Activated T-cell treated with anti-CD3 and anti-CD28 coated beads for 24 hours (primary cell): ENCODE results near the gene LENG1.
"Not testable (repeated sequence)": the region's sequence is repeated elsewhere in the genome, so short reads cannot be mapped to it uniquely, and the experiment has no call there.

Experiments used
- DNase-seq: peaks from one replicate; pipeline ENCODE4 v3.0.0-alpha.2; 2020; ENCODE audit warnings: low read depth

Gene LENG1

DNA sequence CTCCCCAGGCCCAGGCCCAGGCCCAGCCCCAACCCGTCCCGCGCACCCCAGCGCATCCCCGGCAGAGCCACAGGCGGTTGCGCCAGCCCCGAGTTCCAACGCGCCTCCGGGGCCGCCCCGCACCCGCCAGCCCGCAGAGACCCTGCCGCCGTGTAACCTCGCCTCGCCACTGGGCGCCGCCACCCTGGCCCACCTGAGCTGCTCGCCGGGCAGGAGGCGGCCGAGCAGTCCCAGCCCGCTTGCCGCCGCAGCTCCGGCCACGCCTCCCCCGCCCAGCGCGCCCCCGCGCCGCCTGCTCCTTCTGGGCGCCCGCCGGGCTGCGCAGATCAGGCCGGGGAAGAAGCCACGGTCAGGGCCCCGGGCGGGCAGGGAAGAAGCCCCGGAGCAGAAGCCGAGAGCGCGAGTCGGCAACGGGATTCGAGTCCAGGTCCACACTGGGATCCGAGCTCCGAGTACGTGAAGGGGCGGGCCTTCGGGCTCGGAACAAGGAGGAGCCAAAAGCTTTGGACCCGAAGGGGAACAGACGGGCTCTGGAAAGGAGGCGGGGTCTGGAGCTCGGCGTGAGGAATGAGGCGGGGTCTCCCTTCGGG, 29.7 kb upstream of the LENG1 start, which contains the start of gene MBOAT7:
TSS of gene MBOAT7 (minus strand) at position 436 of the 590 bp plus-strand sequence. CDS start 1,072 bp downstream, outside the sequence.
- DNase-seq, result no peak

DNA sequence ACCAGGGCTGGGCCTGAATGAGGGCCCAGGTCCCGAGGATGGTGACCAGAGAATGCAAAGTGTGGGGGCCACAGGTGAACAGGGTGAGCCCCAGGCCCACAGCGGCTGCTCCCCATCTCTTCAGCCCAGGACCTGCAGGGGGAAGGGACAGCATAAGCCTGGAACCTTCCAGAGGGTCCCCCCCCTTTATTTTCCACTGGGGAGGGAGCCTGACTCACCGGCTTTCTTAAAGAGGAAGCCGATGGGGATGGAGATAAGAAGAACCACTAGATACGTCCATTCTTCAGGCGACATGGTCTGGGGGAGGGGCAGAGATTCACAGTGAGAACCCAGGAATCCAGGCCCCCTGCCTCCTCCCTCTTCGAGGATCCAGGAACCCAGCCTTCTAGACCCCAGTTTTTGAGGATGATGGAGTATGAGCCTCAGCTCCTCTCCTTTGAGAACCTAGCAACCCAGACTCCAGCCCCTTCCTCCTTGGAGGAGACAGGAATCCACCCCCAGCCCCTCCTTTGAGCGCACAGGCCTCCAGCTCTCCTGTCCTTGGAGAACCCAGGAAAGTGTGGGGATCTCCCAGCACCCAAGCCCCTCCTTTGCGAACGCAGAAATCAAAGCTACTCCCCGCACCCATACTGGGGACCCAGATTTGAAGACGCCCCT, 28.8 kb upstream of the LENG1 start:
- DNase-seq, result peak; percentile 51

DNA sequence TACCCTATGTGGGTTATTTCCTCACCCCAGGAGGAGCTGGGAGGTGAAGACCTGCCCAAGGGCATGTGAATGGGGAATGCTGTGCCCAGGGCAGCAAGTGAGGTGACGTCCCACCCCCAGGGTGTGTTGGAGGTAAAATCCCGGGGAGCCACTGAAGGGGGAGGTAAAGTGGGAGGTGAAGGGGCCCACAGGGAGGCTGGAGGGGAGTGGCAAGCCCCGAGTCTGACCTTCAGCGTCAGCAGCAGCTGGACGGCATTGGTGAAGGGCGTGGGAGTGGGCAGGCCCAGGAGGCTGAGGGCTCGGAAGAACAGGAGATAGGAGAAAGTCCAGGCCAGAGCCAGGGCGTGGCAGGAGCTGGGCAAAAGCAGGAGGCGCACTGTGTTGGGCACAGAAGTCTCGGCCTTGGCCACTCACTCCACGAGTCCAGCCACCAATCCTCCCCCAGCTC, 27.4 kb upstream of the LENG1 start:
- no peak for DNase-seq

DNA sequence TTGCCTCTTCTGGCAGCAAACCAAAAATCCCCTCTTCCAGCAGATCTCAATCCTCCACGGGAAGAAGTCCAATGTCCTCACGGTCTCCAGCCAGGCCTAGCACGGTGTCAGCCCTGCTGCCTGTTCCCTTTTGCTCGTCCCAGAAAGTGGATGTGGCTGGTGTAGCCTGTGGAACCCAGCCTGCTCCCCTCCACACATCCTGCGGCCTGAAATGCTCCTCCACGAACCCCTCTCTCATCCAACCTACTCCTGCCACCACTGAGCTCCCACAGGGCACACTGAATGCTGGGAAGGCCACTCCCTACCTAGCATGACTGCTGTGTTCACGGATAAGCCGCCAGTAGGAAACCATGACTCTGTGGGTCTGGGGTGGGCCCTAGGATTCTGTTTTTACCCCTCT, 26.8 kb upstream of the LENG1 start:
- no peak for DNase-seq

DNA sequence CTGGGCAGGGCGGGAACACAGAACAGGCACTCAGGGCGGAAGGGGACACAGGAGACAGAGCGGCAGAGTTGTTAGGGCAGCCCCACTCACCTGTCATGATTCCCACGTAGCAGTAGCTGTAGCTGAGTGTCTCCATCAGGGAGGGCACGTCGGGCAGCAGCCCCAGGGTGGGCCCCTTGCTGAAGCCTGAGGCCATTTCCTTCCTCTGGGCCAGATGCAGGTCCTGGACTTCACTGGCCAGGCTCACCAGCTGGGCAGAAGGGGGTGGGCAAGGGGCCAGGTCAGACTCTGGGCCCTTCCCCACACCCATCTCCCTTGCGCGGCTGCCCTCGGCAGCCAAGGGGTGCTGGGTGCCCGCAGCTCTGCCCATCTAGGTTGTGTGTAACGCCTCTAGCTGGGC, 23.9 kb upstream of the LENG1 start:
- no peak for DNase-seq

DNA sequence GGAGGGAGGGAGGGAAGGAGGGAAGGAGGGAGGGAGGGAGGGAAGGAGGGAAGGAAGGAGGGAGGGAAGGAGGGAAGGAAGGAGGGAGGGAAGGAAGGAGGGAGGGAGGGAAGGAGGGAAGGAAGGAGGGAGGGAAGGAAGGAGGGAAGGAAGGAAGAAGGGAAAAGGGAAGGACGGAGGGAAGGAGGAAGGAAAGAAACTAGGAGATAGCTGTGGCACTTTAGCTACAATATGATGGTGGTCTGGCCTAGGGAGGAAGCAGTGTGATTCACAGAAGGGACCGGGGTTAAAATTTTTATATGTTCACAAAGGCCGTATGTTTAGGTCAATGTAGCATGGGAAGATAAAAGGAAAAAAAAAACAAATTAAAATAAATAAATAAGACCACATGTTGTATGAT, 22.4 kb upstream of the LENG1 start:
- DNase-seq, result not testable (repeated sequence)

DNA sequence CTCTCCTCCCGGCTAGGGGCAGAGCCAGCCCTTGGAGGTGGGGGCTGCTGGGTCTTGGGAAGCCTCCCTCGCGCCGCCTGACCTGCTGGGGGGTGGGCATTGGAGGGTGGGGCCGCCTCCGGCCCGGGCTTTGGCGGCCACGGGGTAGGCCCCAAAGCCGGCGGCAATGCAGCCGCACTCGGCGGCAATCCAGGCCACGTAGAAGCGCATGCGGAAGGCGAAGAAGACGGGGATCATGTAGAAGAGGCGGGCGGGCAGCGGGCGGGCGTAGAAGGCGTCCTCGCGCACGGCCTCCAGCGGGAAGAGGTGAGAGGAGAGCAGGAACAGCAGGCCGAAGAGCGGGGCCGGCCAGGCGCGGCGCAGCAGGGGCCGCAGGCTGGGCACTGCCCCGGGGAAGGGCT, 21.2 kb upstream of the LENG1 start:
- DNase-seq, result no peak

DNA sequence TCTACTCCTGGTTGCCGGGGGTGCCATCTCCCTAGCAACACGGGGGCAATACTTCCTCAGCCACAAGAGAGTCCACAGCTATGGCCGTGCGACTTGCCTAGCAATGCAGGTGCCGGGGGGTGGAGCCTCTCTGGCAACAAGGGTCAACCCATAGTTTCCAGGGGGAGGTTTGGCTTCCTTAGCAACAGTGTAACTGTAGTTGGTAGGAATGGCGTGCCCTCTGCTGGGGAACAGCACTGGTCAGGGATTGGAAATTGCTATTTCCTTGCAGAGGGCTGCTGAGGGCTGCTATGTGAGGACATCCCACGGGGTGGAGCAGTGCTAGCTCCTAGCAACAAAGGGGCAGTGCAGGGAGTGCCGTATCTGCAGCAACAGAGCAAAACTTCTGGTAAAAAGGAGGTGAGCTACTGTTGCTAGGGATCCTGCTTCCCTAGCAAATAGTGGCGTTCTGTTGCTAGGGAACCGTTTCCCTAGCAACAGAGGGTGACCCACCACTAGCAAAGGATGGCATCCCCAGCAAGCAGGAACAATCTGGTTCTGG, 20.5 kb upstream of the LENG1 start:
- DNase-seq, result no peak

DNA sequence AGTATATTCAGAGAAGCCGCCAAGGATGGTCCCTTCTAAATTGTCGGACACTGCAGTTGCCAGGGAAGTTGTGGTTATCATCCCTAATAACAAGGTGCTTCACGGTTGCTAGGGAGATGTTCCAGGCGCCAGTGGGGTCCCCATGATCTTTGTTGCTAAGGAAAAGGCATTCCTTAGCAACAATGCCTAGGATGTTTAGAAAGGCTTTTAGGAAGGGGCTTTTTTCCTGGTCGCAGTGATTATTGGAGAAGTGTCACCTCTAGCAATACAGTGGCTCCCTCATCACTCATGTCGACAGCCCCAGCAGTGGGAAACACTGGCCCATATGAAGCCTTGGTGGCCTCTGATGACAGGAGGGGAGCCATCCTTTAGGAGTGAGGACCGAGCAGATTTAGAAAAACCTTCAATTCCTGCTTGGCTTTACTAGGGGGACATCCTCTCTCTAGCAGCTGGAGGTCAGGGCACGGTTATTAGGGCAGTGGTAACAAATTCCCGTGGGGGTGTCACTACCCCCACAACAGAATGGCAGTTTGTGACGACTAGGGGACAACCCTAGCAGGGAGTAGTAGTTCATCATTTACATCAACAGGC, 19.8 kb upstream of the LENG1 start:
- DNase-seq, result no peak

DNA sequence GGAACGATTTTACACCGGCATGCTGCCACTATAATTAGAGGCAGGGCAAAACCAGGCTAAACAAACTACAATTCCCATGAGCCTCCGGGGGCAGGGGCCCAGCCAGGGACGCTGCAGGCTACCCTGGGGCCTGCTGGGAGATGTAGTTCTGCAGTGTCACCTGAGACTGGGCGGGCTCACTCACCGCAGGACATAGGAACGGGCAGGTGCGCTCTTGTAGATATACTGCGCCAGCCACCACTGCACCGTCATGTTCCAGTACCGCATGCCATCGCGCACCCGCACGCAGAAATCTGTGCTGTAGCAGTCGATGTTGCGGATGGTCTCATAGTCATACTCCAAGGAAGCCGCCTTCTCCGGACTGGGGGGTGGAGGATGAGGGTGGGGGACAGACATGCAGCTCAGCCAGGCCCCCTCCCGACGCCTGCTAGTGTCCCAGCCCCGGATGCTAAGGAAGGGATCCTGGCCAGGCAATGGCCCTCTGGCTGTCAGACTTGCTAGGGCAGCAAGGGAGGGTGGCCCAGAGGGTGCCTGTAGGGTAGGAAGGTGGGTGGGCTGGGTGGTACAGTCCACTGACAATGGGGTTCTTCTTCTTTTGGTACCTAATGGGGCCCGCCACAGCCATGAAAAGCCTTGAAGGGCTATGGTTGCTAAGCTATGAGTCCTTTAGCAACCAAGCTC, 19.2 kb upstream of the LENG1 start:
- no peak for DNase-seq

DNA sequence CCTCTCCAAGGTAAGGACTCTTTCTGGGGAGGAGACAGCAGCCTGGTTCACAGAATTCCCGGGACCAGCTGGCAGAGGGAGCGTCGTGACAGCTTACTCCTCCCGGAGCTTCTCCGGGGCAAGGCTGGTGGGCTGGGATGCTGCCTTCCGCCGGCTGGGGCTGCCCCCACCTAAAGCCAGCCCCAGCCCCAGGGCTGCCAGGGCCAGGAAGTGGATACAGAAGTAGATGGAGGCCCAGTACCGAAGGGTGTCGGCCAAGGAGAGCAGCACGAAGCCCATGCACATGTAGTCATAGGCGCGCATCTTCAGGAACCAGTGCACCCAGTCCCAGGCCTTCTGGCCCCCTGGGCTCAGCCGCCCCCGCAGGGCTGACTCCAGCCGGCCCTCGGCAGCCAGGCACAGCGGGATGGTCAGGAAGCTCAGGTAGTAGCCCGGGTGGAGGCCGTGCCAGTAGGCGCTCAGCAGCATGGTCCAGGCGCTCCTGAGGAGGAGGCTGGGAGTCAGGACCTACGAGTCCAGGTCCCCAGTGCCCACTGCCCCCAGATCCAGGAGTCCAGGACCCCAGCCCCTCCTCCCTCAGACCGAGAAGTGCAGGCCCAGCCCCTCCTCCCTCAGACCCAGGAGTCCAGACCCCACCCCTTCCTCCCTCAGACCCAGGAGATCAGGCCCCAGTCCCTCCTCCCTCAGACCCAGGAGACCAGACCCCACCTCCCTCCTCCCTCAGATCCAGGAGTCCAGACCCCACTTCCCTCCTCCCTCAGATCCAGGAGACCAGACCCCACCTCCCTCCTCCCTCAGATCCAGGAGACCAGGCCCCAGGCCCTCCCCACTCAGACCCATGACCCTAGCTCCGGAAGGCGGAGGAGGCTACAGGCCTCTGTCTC, 14.7 kb upstream of the LENG1 start:
- DNase-seq, result no peak

DNA sequence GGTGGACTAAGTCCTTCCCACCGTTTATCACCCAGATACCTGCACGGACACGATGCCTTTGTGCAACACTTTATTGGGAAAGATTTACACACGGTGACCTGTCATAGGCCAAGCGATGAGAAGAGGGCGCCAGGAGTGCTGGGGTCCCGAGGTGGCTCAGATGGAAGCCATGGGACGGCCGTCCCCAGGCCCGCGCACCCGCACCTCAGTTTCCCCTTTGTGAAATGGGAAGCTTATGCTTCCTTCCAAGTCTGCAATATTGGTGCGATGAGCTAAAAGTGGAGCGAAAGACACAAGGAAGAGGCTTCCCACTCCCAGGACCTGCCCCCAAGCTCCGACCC, 13.8 kb upstream of the LENG1 start:
- no peak for DNase-seq

DNA sequence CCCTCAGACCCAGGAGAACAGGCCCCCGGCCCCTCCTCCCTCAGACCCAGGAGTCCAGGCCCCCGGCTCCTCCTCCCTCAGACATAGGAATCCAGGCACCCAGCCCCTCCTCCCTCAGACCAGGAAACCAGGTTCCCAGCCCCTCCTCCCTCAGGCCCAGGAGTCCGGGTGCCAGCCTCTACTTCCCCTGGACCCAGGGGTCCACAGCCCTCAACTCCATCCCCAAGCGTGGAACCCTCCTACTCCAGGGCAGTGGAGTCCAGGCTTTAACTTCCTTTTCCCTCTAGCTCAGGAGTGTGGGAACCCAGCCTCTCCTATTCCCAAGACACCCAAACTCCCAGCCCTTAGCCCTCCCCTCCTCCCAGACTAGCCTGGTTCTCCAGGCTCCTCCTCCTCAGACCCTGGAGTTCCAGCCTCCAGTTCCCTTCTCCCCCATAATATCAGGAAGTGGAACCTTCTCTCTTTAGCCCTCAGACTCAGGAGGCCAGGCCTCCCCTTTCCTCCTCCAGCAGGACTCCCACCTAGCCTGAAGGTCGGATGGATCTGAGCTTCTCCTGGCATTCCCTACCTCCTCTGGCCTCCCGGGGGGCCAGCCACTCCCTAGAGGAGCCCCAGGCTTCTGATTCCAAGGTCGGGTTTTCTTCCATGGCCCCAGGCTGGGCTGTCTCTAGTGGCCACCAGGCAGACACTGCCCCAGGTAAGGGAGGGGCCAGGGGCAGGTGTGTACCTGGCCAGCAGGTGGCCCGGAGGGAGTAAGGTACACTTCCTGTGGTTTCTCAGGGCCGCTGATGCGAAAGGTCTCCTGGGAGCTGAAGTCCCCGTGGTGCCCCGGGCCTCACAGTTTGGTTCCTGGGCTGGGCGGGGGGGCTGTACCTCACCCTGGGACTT, 13.2 kb upstream of the LENG1 start, which contains the start of gene TMC4:
TSS of gene TMC4 (minus strand) at position 690 of the 888 bp plus-strand sequence. CDS start at position 647, 43 bp downstream.
- no peak for DNase-seq

DNA sequence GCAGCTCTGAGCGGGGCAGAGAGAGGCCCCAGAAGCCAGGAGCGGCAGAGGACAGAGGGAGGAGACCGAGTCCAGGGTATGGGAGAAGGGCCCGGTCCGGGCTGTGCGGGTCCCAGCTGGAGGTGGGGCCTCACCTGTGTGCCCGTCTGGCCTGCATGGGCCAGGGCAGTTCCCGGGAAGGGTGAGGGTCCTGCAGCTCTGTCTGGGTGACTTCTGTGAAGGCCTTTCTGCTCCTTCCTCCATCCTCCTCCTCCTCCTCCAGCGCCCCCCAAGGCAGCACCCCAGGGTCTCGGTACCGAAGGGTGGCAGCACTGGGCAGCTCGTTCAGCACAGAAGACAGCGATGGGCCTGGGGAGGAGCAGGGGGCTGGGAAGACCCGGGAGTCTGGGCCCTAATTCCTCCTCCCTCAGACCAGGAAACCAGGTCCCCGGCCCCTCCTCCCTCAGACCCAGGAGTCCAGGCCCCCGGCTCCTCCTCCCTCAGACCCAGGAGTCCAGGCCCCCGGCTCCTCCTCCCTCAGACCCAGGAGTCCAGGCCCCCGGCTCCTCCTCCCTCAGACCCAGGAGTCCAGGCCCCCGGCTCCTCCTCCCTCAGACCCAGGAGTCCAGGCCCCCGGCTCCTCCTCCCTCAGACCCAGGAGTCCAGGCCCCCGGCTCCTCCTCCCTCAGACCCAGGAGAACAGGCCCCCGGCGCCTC, 12.4 kb upstream of the LENG1 start:
- DNase-seq, result not testable (repeated sequence)

DNA sequence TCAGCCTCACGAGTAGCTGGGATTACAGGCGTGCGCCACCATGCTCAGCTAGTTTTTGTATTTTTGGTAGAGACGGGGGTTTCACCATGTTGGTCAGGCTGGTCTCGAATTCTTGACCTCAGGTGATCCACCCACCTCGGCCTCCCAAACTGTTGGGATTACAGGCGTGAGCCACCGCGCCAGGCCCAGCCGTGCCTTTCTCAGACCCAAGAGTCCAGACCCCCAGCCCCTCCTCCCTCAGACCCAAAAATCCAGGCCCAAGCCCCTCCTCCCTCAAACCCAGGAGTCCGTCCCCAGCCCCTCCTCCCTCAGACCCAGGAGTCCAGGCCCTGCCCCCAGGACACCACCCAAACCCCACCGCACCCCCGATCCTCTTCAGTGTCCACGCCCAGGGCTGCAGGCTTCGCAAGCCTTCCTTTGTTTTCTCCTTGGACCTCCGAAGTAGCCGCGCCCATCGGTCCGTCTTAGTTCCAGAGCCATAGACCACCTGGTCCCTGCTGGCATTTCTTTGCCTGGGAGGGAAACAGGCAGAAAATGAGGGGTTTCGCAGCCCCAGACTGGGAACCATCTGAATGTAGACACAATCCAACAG, 9.7 kb upstream of the LENG1 start:
- DNase-seq, result no peak

DNA sequence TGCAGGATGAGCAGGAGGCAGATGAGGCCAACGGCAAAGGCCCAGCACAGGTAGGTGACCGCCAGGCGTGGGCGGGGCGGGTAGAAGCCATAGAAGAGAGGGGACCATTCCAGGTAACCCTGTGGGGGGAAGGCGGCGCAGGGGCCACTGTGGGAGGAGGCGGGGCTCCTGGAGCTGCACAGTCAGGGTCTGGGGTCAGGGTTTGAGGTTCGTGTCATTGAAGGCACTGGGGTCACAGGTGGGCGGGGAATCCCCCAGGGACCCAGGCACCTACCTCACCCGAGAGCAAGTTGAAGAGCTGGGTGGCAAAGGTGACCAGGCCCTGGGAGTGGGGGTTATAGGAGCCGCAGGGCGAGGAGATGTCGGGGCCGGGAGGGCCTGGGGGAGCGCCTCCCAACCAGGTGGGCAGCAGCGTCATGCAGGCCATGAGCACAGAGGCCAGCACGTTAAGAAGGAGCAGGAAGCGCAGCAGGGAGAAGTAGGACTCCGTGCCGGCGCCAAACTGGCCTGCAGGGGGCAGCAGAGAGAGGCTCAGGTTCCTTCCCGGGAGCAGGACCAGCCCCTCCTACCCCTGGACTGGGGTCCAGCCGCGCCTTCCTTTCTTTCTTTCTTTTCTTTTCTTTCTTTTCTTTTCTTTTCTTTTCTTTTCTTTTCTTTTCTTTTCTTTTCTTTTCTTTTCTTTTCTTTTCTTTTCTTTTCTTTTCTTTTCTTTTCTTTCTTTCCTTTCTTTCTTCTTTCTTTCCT, 8.8 kb upstream of the LENG1 start:
- DNase-seq, result peak; percentile 81

DNA sequence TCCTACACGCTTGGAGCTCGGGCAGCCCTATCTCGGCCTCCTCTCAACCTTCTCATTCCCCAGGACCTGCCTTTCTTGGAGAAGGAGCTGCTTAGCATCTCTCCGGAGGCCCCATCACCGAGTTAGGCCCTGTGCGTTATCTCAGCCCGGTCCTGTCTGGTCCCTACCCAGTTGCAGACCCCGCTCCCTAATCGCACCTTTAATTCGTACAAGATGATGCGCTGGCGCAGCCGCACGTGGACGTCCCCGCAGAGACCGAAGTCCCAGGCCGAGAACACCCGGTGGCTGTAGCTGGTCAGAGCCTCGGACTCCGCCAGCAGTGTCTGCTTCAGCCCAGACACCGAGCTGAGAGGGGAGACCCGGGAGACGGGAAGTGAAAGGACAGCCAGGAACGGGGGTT, 5.7 kb upstream of the LENG1 start:
- DNase-seq, result no peak

DNA sequence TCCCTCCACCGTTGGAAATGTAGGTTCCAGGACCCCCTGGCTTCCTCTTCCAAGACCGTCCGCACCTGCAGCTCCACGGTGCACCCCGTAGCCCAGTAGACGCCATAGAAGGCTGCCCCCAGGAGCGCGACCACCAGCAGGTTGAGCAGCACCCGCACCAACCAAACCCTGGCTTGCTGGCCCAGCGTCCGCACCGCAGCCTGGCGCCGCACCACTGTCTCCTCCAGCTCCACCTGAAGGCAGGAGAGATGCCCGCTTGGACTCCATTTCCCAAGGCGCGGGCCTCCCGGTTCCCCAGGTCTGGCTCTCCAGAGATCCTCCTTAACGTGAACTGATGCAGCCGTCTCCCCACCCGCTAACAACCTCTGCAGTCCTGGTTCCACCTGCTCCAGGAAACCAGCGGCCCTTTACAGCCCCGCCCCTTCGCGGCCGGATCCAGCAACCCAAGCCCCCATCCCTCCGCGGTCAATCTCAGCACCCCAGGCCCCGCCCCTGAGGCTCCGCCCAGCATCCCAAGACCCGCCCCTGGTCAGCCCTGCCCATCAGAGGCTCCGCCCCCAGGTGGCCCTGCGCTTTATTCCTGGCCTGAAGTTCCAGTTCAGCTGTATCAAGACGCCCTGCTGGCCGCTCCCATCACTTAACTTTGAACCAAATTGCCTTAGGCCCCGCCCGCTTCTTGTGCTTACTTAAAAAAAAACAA, 5.0 kb upstream of the LENG1 start:
- DNase-seq, result peak; percentile 38
